Smooth muscle cell (in vitro differentiated cells): ENCODE measurements around the gene STAMBPL1. TPM values are rescaled to one million over a fixed set of nuclear protein-coding genes. Genes with fewer than 3 reads are reported as not detected.
"Not testable (repeated sequence)": the region's sequence is repeated elsewhere in the genome, so short reads cannot be mapped to it uniquely, and the experiment has no call there.

ENCODE experiments used
- DNase-seq: peaks from one replicate; lab custom pipeline; 2025; ENCODE audit not compliant: unreplicated experiment; lab: John Stamatoyannopoulos, UW
- H2AFZ ChIP-seq: fragments of 200-600 bp; sonication (generic); 2 replicates; pipeline ENCODE4 v1.6.0; 2016; ENCODE audit warnings: antibody characterized with exemption, low read depth, mild to moderate bottlenecking
- H3F3A ChIP-seq: fragments of 200-600 bp; sonication (generic); 2 replicates; pipeline ENCODE4 v1.6.0; 2017; ENCODE audit warnings: antibody characterized with exemption, low read depth
- H3K27ac ChIP-seq: fragments of 200-600 bp; sonication (generic); 2 replicates; pipeline ENCODE4 v1.5.1; 2016; ENCODE audit warnings: low read depth, mild to moderate bottlenecking
- H3K27me3 ChIP-seq: fragments of 200-600 bp; sonication (generic); 2 replicates; pipeline ENCODE4 v1.6.1; 2016; ENCODE audit warnings: low read depth, mild to moderate bottlenecking
- H3K36me3 ChIP-seq: fragments of 200-600 bp; sonication (generic); 2 replicates; pipeline ENCODE4 v1.5.1; 2016; ENCODE audit warnings: low read depth
- H3K4me1 ChIP-seq: fragments of 200-600 bp; sonication (generic); 2 replicates; pipeline ENCODE4 v1.5.1; 2016; ENCODE audit warnings: low read depth
- H3K4me2 ChIP-seq: fragments of 200-600 bp; sonication (generic); 2 replicates; pipeline ENCODE4 v1.6.0; 2016; ENCODE audit warnings: mild to moderate bottlenecking
- H3K4me3 ChIP-seq: fragments of 200-600 bp; sonication (generic); 2 replicates; pipeline ENCODE4 v1.5.1; 2016; ENCODE audit warnings: mild to moderate bottlenecking
- H3K79me2 ChIP-seq: fragments of 200-600 bp; sonication (generic); 2 replicates; pipeline ENCODE4 v1.6.0; 2016; ENCODE audit warnings: low read depth, mild to moderate bottlenecking
- H3K9ac ChIP-seq: fragments of 200-600 bp; sonication (generic); 2 replicates; pipeline ENCODE4 v1.6.0; 2016; ENCODE audit warnings: low read depth
- H3K9me3 ChIP-seq: fragments of 200-600 bp; sonication (generic); replicated peaks from 2 replicates; pipeline ENCODE4 v1.5.1; 2016; ENCODE audit warnings: low read depth
- H4K20me1 ChIP-seq: fragments of 200-600 bp; sonication (generic); 2 replicates; pipeline ENCODE4 v1.6.0; 2016; ENCODE audit warnings: low read depth
- WGBS: methylation state at CpG from one replicate; pipeline ENCODE4 v1.1.7; 2016; ENCODE audit warnings: low lambda C conversion rate; 5-methylcytosine and 5-hydroxymethylcytosine counted together
- polyA plus RNA-seq: library from polyadenylated mRNA; unstranded; fragments of >200 nt; fragmentation: Nextera tagmentation; extraction: Ambion mirVana; gene quantifications from 2 replicates; pipeline ENCODE4 v1.2.1, GENCODE V29; 2016
- total RNA-seq: library from RNA; depleted of rRNA; stranded (reverse); fragments of >200 nt; gene quantifications from 2 replicates; pipeline ENCODE4 v1.2.3, GENCODE V29; 2014
- TF ChIP-seq, protein P1 (sequence below): fragments of 200-600 bp; sonication (generic); IDR thresholded peaks from 2 replicates; pipeline ENCODE4 v1.5.1; 2017; ENCODE audit warnings: borderline replicate concordance, mild to moderate bottlenecking, antibody characterized with exemption; ENCODE audit not compliant: insufficient read depth, poor library complexity, severe bottlenecking

STAMBPL1 gene
- total and polyA plus RNA-seq, 2 experiments from 2014 or later: 0.49 to 1.2 TPM

DNA sequence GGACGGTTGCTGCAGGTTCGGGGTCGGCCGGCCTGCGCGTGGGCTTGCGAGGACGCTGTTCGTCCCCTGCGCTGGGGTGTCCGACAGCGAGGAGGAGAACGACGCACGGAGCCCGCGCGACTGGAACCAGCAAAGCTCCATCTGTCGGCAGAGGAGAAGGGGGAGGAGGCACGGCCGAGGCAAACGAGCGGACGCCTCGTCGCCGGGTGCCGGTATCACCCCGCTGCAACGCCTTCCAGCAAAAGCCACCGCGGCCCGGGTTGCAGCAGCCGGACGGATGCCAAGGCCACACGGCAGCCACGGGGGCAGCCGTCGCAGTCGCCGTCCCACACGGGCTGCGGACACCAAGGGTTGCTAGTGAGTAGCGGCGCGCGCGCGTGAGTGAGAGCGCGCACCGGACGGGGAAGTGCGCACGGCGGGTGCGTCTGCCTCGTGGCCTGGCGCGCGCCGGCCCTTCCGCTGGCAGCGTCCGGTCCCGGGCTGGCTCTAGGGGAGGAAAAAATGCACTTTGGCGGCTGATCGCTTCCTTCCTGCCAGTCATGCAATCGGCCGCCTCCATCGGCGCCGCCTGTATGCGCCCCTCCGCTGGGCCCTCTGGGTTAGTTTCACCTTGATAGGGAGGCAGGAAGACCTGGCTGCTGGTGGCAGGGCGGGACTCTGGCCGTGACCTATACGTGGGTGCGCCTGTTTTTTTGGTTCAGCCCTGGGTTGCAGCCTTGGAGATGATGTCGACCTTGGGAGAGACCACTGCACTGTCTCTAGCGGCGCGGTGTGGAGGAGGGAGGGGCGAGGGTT is 434 bp downstream of the STAMBPL1 start:
- H3K9me3 ChIP-seq: no peaks in the 10 kb centered on the region
- DNase-seq: peak; percentile 28
- peak overlapping the region; percentile 97 for H3K4me2 ChIP-seq
- H3K27ac ChIP-seq: no peak overlapping the region
- peaks cover 46% of the 10 kb centered on the region for H3K27me3 ChIP-seq
- H3K9ac ChIP-seq: peak overlapping the region; percentile 18
- no peaks in the 10 kb centered on the region for H3K36me3 ChIP-seq
- peaks cover 16% of the 10 kb centered on the region for H3K4me1 ChIP-seq
- no peaks in the 10 kb centered on the region for H3K79me2 ChIP-seq
- TF ChIP-seq, protein P1, sequence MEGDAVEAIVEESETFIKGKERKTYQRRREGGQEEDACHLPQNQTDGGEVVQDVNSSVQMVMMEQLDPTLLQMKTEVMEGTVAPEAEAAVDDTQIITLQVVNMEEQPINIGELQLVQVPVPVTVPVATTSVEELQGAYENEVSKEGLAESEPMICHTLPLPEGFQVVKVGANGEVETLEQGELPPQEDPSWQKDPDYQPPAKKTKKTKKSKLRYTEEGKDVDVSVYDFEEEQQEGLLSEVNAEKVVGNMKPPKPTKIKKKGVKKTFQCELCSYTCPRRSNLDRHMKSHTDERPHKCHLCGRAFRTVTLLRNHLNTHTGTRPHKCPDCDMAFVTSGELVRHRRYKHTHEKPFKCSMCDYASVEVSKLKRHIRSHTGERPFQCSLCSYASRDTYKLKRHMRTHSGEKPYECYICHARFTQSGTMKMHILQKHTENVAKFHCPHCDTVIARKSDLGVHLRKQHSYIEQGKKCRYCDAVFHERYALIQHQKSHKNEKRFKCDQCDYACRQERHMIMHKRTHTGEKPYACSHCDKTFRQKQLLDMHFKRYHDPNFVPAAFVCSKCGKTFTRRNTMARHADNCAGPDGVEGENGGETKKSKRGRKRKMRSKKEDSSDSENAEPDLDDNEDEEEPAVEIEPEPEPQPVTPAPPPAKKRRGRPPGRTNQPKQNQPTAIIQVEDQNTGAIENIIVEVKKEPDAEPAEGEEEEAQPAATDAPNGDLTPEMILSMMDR: no peak
- H3K4me3 ChIP-seq: peak overlapping the region; percentile 82
- peak overlapping the region; percentile 93 for H2AFZ ChIP-seq
- no peaks in the 10 kb centered on the region for H3F3A ChIP-seq
- WGBS: 1% methylated on average over 84 of the region's 84 CpGs
- H4K20me1 ChIP-seq: no peaks in the 10 kb centered on the region

DNA sequence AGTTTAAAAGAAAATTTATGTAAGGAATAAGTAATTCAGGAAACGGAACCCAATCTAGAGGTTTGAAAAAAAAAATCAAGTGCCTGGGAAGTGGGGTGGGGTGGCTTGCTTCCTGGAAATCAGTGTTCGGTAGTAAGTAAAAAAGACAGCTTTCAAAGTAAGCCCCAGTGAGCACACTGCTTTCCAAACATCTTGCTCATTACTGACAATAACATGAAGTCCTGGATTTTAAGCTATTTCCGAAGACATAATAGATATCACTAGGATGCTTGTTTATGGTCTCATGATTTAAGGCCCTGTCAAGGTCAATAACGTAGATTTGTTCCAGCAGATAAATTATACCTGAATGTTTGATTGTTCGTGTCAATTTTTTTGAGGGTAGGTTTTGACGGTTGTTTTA is 1.3 kb downstream of the STAMBPL1 start:
- no peak for DNase-seq
- no peaks in the 10 kb centered on the region for H3K79me2 ChIP-seq

DNA sequence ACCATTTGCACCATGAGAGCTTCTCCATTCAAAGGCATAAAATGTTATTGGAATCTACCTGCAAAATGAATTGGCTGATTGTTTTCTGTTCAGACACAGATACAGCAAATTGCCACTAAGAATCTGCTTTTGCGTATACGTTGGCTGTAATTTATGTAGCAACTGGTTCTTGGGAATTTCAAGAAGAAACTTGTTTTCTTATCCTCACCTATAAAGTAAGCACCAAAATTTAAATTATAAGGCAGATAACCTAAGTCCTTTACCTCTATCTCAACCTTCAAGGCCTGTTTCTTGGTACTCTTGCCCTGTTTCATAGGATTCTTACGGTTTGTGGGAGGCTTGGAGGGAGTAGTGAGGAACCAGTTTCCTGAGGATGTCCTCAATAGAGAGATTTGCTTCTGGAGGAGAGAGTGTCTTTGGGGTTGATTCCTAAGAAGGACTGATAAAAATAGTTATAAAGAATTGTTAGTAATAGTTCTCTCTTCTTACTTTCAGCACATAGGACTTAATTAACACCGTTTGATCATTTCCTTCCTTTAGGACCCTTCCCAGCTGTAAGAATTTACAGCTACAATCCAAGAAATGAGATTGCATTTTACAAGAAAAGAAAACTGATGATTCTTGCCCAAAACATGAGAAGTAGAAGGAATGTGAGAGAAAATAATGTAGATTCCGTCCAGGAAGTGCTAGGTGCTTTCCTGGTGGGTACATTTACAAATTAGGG is 2.0 kb downstream of the STAMBPL1 start:
- Histone ChIP-seq H4K20me1 (no peaks in the 10 kb centered on the region), H3F3A (no peaks in the 10 kb centered on the region), H3K27me3 (peaks cover 46% of the 10 kb centered on the region), H3K9me3 (no peaks in the 10 kb centered on the region), H3K36me3 (no peaks in the 10 kb centered on the region), H3K9ac (peak overlapping the region; percentile 33), H3K4me3 (peak overlapping the region; percentile 82), H3K27ac (peak overlapping the region; percentile 71), H3K4me2 (peak overlapping the region; percentile 69), H2AFZ (no peak overlapping the region), H3K79me2 (no peaks in the 10 kb centered on the region), H3K4me1 (peaks cover 16% of the 10 kb centered on the region)
- TF ChIP-seq, protein P1: no peak
- 77% methylated on average over 5 of the region's 5 CpGs for WGBS
- no peak for DNase-seq

More for the DNA sequence above, 1.3 kb downstream of the STAMBPL1 start:
- no peaks in the 10 kb centered on the region for H4K20me1 ChIP-seq
- H3K4me2 ChIP-seq: peak overlapping the region; percentile 97
- H3K27ac ChIP-seq: no peak overlapping the region
- 78% methylated on average over 6 of the region's 6 CpGs for WGBS
- peak overlapping the region; percentile 93 for H2AFZ ChIP-seq
- peaks cover 48% of the 10 kb centered on the region for H3K27me3 ChIP-seq
- H3K4me3 ChIP-seq: peak overlapping the region; percentile 82
- H3F3A ChIP-seq: no peaks in the 10 kb centered on the region
- peaks cover 16% of the 10 kb centered on the region for H3K4me1 ChIP-seq
- no peaks in the 10 kb centered on the region for H3K36me3 ChIP-seq
- TF ChIP-seq, protein P1: no peak
- no peak overlapping the region for H3K9ac ChIP-seq
- no peaks in the 10 kb centered on the region for H3K9me3 ChIP-seq

DNA sequence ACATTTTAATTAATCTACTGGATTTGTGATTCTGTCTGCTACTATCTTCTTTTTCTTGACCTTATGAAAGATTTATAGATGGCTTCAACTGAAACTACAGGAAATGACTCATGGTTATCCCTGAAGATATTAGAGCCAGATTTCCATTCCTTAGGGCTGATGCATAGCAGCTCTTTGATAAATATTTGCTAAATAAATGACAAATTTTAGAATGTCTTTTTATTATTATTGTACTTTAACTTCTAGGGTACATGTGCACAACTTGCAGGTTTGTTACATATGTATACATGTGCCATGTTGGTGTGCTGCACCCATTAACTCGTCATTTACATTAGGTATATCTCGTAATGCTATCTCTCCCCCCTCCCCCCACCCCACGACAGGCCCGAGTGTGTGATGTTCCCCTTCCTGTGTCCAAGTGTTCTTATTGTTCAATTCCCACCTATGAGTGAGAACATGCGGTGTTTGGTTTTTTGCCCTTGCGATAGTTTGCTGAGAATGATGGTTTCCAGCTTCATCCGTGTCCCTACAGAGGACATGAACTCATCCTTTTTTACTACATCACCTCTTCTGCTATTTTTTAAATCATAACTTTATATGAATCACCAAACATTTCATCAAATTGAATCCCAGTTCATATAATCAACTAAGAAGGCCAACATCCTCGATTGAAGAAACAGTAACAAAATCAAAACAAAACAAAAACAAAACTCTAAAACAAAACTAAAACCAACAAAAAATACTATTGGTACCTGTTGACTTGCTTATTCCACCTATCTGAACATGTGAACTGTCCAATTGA is 2.8 kb downstream of the STAMBPL1 start:
- 76% methylated on average over 8 of the region's 8 CpGs for WGBS
- not testable (repeated sequence) for DNase-seq, H3K9ac ChIP-seq, H3K36me3 ChIP-seq, H2AFZ ChIP-seq, H3K79me2 ChIP-seq, H3K4me3 ChIP-seq, H3K9me3 ChIP-seq, H3F3A ChIP-seq, H4K20me1 ChIP-seq
- Histone ChIP-seq H3K4me2 (peak overlapping the region; percentile 69), H3K27ac (peak overlapping the region; percentile 71), H3K4me1 (peaks cover 16% of the 10 kb centered on the region), H3K27me3 (peaks cover 42% of the 10 kb centered on the region)
